Activated naive CD4-positive, alpha-beta T cell treated with anti-CD3 and anti-CD28 coated beads, Interleukin-2, amount 50 U/mL, for 16 hours (primary cell): ENCODE data around the gene SNX24.
"Not testable (repeated sequence)": the region's sequence is repeated elsewhere in the genome, so short reads cannot be mapped to it uniquely, and the experiment has no call there.

Experiments
- DNase-seq: peaks from one replicate; pipeline ENCODE4 v3.0.0-alpha.2; 2020

SNX24 gene

DNA sequence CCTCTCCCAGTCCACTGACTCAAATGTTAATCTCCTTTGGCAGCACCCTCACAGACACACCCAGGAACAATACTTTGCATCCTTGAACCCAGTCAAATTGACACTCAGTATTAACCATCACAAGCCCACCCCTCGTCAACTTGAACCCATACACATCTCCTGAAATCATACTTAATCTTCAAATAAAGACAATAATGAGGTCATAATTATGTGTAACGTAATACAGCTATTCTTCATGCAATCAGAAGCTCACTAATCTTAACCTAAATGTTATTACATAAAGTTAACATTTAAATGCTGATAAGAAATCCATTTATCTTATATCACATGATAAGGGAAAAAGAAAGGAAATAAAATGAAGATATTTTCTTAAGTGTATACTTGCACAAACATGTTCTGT is 125.9 kb downstream of the SNX24 start:
- no peak for DNase-seq

- DNase-seq: no peak
These were observed 127.5 kb downstream of the SNX24 start for GRCh38 chr5:122972877-122973276.

- DNase-seq: not testable (repeated sequence)
These were observed 128.3 kb downstream of the SNX24 start for GRCh38 chr5:122973759-122974158.

DNA sequence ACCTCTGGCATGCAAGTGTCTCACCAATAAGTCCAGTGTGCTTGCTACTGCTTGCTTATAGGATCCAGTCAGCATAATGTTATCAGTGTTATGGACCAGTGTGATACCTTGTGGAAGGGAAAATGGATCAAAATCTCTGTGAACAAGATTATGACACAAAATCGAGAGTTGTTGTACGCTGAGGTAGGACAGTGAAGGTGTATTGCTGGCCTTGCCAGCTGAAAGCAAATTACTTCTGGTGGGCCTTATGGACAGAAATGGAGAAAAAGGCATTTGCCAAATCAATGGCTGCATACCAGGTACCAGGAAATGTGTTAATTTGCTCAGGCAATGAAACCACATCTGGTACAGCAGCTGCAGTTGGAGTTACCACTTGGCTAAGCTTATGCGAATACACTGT is 128.8 kb downstream of the SNX24 start:
- not testable (repeated sequence) for DNase-seq

DNA sequence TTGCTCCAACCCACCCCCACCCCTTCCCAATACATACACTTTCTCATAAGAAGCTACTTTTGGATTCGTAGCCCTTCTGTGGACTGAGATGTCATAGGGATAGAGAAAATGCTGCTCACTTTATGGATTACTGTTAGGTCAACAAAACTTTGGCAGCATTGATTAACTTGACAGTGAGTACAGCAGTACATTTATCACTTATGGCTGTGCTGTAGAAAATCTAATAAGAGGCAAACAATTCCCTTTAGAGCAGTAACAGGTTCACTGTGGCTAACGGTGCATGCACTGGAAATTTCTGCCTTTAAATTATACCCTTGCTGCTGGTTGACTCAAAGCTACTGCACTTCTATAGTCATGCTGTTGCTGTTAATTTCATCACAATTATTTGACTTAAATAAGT is 131.9 kb downstream of the SNX24 start:
- no peak for DNase-seq

DNA sequence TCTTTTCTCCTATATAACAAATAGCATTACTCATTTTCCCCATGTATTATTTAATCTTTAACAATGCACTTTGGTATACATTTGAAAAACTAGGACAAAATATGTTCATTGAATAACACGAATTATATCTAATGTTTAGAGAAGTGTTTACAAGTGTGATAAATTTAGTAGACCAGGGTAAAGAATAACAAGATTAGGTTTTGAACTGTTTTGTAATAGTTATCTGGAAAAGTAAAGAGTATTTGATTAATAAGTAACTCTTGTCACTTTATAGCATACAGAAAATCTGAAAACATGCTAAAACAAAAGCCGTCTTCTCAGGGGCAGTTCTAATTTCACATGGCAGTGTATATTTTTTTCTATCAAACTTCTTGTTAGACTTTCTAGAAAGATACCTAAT is 132.7 kb downstream of the SNX24 start:
- DNase-seq: no peak

DNA sequence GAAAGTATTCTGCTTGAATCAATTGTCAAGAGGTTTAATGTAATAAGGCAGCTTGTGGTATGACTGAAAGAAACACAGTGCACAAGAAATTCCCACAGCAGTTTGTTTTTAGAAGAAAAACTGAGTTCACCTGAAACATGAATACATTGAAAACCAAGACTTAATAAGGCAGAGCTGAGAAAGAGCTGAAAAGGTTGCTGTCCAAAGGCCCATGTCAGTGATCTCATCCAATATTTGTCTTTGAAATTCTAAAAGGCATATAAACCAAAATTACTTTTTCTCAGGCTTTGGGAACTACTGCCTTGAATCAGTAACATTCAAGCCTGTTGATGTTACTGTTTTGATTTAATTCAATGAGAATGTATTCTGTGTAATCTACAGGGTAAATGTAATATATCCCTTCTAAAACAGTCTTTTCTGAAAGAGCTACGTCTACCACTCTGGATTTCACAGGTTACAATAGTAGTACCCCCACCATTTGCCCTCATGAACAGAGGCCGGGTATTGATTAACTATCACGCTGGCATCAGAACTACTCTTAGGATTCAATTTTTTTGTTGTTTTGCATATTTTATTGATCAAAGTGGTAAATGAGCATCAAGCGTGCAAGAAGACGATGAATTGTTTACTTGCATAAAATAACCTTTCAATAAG is 133.4 kb downstream of the SNX24 start:
- no peak for DNase-seq

DNA sequence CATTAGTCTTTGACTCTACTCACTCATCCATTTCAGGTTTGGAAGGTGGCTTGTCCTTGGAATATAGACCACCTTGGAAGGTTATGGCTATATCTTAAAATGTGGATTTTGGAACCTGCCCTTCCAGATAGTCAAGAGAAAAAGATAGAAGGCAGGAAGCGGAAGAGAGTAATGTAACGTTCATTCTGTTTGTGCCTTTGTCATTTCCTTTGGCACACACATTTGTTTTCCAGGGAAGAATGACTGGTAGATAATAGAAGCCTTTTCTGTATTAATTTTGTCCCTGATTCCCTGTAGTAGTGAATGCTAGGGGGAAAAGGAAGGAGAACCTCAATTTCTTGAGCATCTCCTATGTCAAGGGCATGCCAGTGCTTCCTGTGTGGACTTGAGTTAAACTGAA is 136.4 kb downstream of the SNX24 start:
- DNase-seq: no peak

GRCh38 chr5:122982376-122982775 is 137.0 kb downstream of the SNX24 start:
- DNase-seq: no peak

GRCh38 chr5:122984425-122984824 is 139.0 kb downstream of the SNX24 start:
- DNase-seq: no peak

DNA sequence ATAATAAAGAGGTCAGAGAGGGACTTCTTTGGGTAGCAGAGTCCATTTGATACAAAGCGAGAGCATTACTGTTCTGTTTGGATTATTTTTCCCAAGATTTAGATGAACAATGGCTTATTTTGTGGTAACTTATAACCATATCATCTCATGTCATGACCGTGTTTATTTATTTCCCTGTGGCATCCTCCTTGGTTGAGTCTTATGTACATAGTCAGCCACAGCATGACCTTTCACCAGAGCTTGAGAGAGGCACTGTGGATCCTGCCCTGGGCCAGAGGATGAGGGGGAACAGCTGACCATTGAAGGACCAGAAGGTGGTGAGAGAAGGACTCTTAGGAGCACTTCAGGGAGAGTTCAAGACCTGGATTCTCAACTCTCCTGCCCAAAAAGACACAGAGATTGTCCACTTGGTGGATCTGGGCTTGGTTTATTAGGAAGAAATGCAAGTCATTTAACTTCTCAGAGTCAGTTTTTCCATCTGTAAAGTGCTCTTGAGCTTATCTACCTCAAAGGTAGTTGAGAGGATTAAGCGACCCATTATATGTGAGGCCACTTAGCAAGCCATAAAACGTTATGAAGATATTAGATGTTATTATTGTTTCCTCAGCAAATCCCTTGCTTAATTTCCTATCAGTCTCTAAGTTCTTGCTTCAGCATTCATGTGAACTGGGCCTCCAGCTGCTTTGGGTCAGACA is 139.7 kb downstream of the SNX24 start:
- no peak for DNase-seq

DNA sequence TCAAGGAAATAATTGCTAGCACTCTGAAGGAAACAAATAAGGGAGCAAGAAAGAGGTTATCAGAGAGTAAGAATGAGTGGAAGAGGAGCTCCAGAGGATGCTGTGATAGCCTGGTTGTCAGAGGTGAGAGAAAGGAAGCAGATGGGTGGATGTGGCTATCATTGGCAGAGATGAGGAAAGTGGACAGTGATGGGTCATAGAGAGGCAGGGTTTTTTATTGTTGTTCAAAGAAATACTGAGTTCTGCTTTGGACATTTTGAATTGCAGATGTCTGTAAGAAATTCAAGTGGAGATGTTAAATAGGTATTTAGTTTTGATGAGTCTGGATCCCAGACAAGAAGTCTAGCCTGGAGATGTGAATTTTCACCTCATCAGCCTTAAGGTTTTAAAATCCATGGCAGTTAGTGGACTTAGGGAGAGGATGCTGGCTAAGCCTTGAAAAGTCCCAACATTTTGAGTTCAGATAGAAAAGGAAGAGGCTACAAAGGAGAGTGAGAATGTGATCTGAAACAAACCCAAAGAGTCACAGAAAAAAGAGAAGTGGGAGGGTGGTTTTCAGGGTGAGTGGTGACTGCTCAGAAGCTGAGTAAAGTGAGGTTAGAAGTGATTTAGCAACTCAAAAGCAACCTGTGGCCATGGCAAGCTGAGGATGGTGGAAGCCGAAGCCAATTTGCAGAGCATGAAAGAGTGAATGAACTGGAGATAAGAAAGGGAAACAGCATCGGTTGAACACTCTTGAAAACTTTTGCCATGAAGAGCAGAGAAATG is 140.7 kb downstream of the SNX24 start:
- no peak for DNase-seq

DNA sequence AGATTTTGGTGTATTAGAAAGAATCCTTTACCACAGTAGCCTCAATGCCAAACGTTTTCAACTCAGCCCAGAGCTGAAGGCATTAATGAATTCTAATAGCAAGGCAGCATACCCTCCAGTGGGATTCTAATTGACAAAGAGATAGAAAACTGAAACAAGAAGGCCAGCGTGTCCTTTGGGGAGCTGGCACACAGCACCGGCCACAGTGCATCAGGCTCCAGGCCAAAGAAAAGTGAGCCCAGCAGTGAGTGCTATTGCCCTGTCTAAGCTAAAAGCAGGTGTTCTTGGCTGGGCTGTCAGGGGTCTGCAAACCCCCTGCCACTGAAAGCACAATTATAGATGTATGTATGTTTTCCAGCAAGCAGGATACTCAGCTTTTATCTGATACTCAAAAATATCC is 150.7 kb downstream of the SNX24 start:
- DNase-seq: no peak

DNA sequence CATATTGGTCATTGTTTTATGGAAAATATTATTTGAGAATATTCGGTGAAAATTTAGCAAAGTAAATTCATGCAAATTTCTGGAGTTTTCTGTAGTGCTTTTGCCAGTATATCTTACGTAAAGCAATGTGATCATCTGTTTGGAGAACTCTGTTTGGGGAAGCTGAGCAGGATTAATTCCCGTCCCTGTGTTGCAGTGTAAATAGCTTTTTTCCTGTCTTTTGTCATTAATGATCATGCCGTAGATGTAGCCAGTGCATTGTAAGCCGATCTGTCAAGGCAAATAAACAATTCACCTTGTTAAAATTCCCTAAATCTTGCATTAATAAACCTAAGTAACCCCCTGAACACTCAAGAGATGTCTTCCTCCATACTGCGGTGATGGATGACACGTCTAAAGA is 151.9 kb downstream of the SNX24 start:
- DNase-seq: no peak

- no peak for DNase-seq
These were observed 154.6 kb downstream of the SNX24 start for GRCh38 chr5:122999947-123000563.

- DNase-seq: no peak
These were observed 155.3 kb downstream of the SNX24 start for GRCh38 chr5:123000731-123001130.

- DNase-seq: no peak
These were observed 156.4 kb downstream of the SNX24 start for GRCh38 chr5:123001808-123002207.

- DNase-seq: no peak
These were observed 161.8 kb downstream of the SNX24 start for GRCh38 chr5:123007182-123007581.

DNA sequence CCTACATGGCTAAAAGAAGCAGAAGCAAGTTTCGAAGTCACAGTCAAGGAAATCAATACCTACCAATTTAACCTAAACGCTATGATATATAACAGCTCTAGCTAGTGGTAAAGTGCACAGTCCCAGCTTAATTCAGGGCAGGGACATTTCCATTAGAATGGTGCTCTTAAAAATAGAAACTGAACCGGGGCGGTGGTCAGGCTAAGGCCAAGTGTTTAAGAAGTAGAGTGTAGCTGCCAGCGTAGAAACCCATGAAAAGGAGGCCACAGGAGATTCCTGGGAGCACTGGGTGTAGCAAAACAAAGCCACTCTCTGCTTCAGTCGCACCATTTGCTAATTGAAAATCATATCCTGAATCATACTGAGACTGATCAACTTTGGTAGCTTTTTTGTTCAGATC is 162.3 kb downstream of the SNX24 start:
- no peak for DNase-seq

DNA sequence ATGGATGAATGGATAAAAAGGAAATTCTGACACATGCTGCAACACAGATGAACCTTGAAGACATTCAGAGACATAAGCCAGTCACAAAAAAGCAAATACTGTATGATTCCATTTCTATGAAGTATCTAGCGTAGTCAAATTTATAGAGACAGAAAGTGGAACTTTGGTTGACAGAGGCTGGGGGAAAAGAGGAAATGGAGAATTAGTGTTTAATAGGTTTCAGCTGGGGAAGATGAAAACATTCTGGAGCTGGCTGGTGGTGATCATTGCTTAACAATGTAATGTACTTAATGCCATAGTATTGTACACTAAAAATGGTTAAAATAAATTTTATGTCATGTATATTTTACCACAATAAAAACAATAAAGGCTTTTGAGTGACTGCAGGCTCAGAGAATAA is 166.9 kb downstream of the SNX24 start:
- no peak for DNase-seq

GRCh38 chr5:123014689-123015088 is 169.3 kb downstream of the SNX24 start:
- DNase-seq: no peak

GRCh38 chr5:123028222-123028621 is 182.8 kb downstream of the SNX24 start:
- DNase-seq: no peak

DNA sequence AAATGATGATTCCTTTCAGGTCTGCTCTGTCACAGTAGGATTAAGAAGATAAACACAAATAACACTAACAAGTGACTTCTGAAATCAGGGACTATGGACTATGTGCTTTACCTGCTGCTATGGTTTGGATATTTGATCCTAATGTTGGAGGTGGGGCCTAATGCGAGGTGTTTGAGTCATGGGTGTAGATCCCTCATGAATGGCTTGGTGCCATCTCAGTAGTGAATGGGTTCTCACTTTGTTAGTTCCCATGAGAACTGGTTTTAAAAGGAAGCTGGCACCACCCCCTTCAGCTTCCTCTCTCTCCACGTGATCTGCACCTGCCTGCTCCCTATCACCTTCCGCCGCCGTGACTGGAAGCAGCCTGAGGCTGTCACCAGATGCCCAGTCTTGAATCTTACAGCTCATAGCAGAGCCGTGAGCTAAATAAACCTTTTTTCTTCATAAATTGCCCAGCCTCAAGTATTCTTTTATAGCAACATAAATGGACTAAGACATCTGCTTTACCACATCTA is 187.8 kb downstream of the SNX24 start:
- no peak for DNase-seq
